ENCODE results near the gene NAA40.

The NAA40 gene

GRCh38 chr11:63913866-63914830 is 24.7 kb upstream of the NAA40 start:
- no peak for DNase-seq (ENCODE audit: low read depth)

- DNase-seq (ENCODE audit: low read depth): no peak
Observed at GRCh38 chr11:63914896-63915691, 23.7 kb upstream of the NAA40 start.

GRCh38 chr11:63915961-63916836 is 22.6 kb upstream of the NAA40 start:
- DNase-seq (ENCODE audit: low read depth): peak; percentile 14

GRCh38 chr11:63916837-63917691 is 21.7 kb upstream of the NAA40 start, which contains the start of gene RCOR2:
Gene RCOR2 (minus strand): TSS chr11:63917164. CDS start chr11:63916456, 708 bp downstream.
- peak; percentile 29 for DNase-seq (ENCODE audit: low read depth)

- no peak for DNase-seq (ENCODE audit: low read depth)
Observed at GRCh38 chr11:63917692-63918506, 20.9 kb upstream of the NAA40 start.

GRCh38 chr11:63918507-63919191 is 20.2 kb upstream of the NAA40 start:
- DNase-seq (ENCODE audit: low read depth): no peak

- no peak for DNase-seq (ENCODE audit: low read depth)
Observed at GRCh38 chr11:63919267-63920125, 19.3 kb upstream of the NAA40 start.

GRCh38 chr11:63920126-63920938 is 18.5 kb upstream of the NAA40 start:
- DNase-seq (ENCODE audit: low read depth): no peak

- peak; percentile 13 for DNase-seq (ENCODE audit: low read depth)
Observed at GRCh38 chr11:63920939-63921417, 17.8 kb upstream of the NAA40 start.

- no peak for DNase-seq (ENCODE audit: low read depth)
Observed at GRCh38 chr11:63922673-63923192, 16.1 kb upstream of the NAA40 start.

- no peak for DNase-seq (ENCODE audit: low read depth)
Observed at GRCh38 chr11:63923319-63923718, 15.5 kb upstream of the NAA40 start.

GRCh38 chr11:63929616-63930015 is 9.2 kb upstream of the NAA40 start:
- no peak for DNase-seq (ENCODE audit: low read depth)

GRCh38 chr11:63931045-63931444 is 7.8 kb upstream of the NAA40 start:
- no peak for DNase-seq (ENCODE audit: low read depth)

- no peak for DNase-seq (ENCODE audit: low read depth)
Observed at GRCh38 chr11:63931876-63932275, 6.9 kb upstream of the NAA40 start.

GRCh38 chr11:63933459-63933858 is 5.3 kb upstream of the NAA40 start:
- no peak for DNase-seq (ENCODE audit: low read depth)

GRCh38 chr11:63937713-63938478 is 906 bp upstream of the NAA40 start:
- no peak for DNase-seq (ENCODE audit: low read depth)

All from stimulated activated CD8-positive, alpha-beta memory T cell treated with anti-CD3 and anti-CD28 coated beads, Interleukin-7, amount 100 ng/mL, for 24 hours (primary cell).